Posterior cingulate gyrus (tissue), 11 donors: ENCODE measurements around the gene INPP4A.
A peak's percentile ranks its signal among the peaks of the same experiment; 100 is the strongest.

Experiments used
- DNase-seq, 10 donors: peaks; one replicate each; pipeline versions ENCODE4 v3.0.0 to v3.0.0-alpha.2; 2020 to 2021; ENCODE audit warnings: mixed read lengths in 3 of 10
- intact Hi-C: fragments of 100-400 bp; cut with DNase I; formaldehyde crosslinking; loops from one replicate; pipeline ENCODE4 v1.15.1; 2023

INPP4A gene

GRCh38 chr2:98507891-98508708, 63.4 kb downstream of the INPP4A start:
- DNase-seq, result peak in 3 of 10 donors; percentile 35 to 87 (median 36)
- intact Hi-C loops, result no loop called here

- intact Hi-C loops, result no loop called here
- DNase-seq, result no peak
Observed at GRCh38 chr2:98508709-98509066, 64.0 kb downstream of the INPP4A start.

- intact Hi-C loops, result no loop called here
- DNase-seq, result no peak
Observed at GRCh38 chr2:98509542-98510321, 65.1 kb downstream of the INPP4A start.

GRCh38 chr2:98510322-98510662, 65.6 kb downstream of the INPP4A start:
- DNase-seq, result no peak
- intact Hi-C loops, result no loop called here

- DNase-seq, result no peak
- intact Hi-C loops, result no loop called here
Observed at GRCh38 chr2:98511981-98512380, 67.3 kb downstream of the INPP4A start.

- DNase-seq, result no peak
- intact Hi-C loops, result no loop called here
Observed at GRCh38 chr2:98512699-98513098, 68.0 kb downstream of the INPP4A start.

- no peak for DNase-seq
- intact Hi-C loops, result no loop called here
Observed at GRCh38 chr2:98514096-98514639, 69.5 kb downstream of the INPP4A start.

- DNase-seq, result no peak
- intact Hi-C loops, result no loop called here
Observed at GRCh38 chr2:98514879-98515249, 70.2 kb downstream of the INPP4A start.

- intact Hi-C loops, result no loop called here
- no peak for DNase-seq
Observed at GRCh38 chr2:98515250-98515991, 70.8 kb downstream of the INPP4A start.

GRCh38 chr2:98516571-98516970, 71.9 kb downstream of the INPP4A start:
- intact Hi-C loops, result no loop called here
- no peak for DNase-seq

GRCh38 chr2:98517636-98518035, 73.0 kb downstream of the INPP4A start:
- no peak for DNase-seq

GRCh38 chr2:98518101-98518500, 73.4 kb downstream of the INPP4A start:
- intact Hi-C loops, result loop anchor here (2.0 kb wide), 1 partner anchor 105 kb away; no protein-coding TSS in a partner anchor
- DNase-seq, result no peak

More at GRCh38 chr2:98517636-98518035, 73.0 kb downstream of the INPP4A start:
- intact Hi-C loops, result loop anchor here (2.0 kb wide), 1 partner anchor 105 kb away; no protein-coding TSS in a partner anchor

- intact Hi-C loops, result loop anchor here (2.0 kb wide), 1 partner anchor 106 kb away; no protein-coding TSS in a partner anchor
- peak in 3 of 10 donors; percentile 54 to 91 (median 80) for DNase-seq
Observed at GRCh38 chr2:98519156-98519555, 74.5 kb downstream of the INPP4A start.

- DNase-seq, result no peak
- intact Hi-C loops, result loop anchor here (2.0 kb wide), 1 partner anchor 107 kb away; no protein-coding TSS in a partner anchor
Observed at GRCh38 chr2:98519851-98520250, 75.2 kb downstream of the INPP4A start.

GRCh38 chr2:98520806-98521205, 76.1 kb downstream of the INPP4A start:
- intact Hi-C loops, result no loop called here
- no peak for DNase-seq

- DNase-seq, result no peak
- intact Hi-C loops, result no loop called here
Observed at GRCh38 chr2:98521266-98521665, 76.6 kb downstream of the INPP4A start.

- intact Hi-C loops, result no loop called here
- no peak for DNase-seq
Observed at GRCh38 chr2:98522854-98523253, 78.2 kb downstream of the INPP4A start.

- intact Hi-C loops, result no loop called here
- no peak for DNase-seq
Observed at GRCh38 chr2:98524168-98524567, 79.5 kb downstream of the INPP4A start.

- intact Hi-C loops, result no loop called here
- no peak for DNase-seq
Observed at GRCh38 chr2:98528349-98528748, 83.7 kb downstream of the INPP4A start.

- intact Hi-C loops, result no loop called here
- DNase-seq, result no peak
Observed at GRCh38 chr2:98530114-98530513, 85.5 kb downstream of the INPP4A start.

- DNase-seq, result no peak
- intact Hi-C loops, result no loop called here
Observed at GRCh38 chr2:98532756-98533155, 88.1 kb downstream of the INPP4A start.
